ENCODE measurements around the gene FAM118A.

DNA sequence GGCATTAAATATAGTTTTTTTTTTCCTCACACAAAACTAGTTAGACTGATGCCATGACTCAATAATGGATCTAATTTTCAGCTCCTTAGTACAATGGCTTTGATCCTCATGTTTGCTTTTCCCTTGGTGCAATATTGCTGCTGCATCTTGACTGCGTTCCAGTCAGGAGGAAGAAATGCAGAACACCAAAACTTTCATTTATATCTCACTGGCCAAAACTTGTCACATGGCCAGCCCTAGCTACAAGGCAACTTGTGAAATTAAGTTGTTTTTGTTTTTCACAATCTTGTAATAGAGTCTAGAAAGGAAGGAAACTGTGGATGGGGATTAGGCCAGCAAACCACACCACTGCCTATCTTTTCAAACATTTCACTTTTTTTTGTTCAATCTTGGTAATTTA, 67.0 kb downstream of the FAM118A start:
- TF ChIP-seq, protein P1, sequence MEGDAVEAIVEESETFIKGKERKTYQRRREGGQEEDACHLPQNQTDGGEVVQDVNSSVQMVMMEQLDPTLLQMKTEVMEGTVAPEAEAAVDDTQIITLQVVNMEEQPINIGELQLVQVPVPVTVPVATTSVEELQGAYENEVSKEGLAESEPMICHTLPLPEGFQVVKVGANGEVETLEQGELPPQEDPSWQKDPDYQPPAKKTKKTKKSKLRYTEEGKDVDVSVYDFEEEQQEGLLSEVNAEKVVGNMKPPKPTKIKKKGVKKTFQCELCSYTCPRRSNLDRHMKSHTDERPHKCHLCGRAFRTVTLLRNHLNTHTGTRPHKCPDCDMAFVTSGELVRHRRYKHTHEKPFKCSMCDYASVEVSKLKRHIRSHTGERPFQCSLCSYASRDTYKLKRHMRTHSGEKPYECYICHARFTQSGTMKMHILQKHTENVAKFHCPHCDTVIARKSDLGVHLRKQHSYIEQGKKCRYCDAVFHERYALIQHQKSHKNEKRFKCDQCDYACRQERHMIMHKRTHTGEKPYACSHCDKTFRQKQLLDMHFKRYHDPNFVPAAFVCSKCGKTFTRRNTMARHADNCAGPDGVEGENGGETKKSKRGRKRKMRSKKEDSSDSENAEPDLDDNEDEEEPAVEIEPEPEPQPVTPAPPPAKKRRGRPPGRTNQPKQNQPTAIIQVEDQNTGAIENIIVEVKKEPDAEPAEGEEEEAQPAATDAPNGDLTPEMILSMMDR (IDR thresholded peaks at IDR 0.05 in 8 of 11, conservative IDR thresholded peaks at IDR 0.05 in 3 of 11): no peak
- TF ChIP-seq POLR2A (IDR thresholded peaks at IDR 0.05): no peak
